Cardiac fibroblast (primary cell): ENCODE results near the gene DPYD.

Experiments
- DNase-seq, 2 donors: peaks; one replicate each; pipeline versions ENCODE4 v3.0.0 to v3.0.0-alpha.2; 2010; ENCODE audit warnings: low read depth in 2 of 2
- H3K4me3 ChIP-seq, 2 donors: replicated peaks in 1 of 2; 1 replicate in 1 of 2; 2 replicates in 1 of 2; pipeline ENCODE4 v1.5.1; 2011; ENCODE audit warnings: low read depth in 2 of 2, low read length in 2 of 2, mild to moderate bottlenecking in 2 of 2, moderate library complexity in 1 of 2
- TF ChIP-seq, protein P1 (sequence below): IDR thresholded peaks from one replicate; pipeline ENCODE4 v1.5.1; 2011; ENCODE audit warnings: low read depth, mild to moderate bottlenecking, low read length, inconsistent platforms

DPYD gene

DNA sequence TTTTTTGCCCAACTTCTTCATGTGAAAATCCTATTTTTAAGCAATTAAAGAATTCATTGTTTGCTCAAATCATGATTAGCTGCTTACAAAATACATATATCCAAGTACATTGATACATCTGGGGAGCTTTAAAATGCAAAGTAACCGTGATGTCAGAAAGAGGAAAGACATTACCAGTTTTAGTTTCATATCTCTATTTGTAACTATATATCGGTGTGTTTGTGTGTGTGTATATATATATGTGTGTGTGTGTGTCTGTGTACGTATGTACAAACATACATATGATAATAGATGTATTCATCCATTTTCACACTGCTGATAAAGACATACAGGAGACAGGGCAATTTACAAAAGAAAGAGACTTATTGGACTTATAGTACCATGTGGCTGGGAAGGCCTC lies 310.1 kb downstream of the DPYD start:
- TF ChIP-seq, protein P1, sequence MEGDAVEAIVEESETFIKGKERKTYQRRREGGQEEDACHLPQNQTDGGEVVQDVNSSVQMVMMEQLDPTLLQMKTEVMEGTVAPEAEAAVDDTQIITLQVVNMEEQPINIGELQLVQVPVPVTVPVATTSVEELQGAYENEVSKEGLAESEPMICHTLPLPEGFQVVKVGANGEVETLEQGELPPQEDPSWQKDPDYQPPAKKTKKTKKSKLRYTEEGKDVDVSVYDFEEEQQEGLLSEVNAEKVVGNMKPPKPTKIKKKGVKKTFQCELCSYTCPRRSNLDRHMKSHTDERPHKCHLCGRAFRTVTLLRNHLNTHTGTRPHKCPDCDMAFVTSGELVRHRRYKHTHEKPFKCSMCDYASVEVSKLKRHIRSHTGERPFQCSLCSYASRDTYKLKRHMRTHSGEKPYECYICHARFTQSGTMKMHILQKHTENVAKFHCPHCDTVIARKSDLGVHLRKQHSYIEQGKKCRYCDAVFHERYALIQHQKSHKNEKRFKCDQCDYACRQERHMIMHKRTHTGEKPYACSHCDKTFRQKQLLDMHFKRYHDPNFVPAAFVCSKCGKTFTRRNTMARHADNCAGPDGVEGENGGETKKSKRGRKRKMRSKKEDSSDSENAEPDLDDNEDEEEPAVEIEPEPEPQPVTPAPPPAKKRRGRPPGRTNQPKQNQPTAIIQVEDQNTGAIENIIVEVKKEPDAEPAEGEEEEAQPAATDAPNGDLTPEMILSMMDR: no peak

DNA sequence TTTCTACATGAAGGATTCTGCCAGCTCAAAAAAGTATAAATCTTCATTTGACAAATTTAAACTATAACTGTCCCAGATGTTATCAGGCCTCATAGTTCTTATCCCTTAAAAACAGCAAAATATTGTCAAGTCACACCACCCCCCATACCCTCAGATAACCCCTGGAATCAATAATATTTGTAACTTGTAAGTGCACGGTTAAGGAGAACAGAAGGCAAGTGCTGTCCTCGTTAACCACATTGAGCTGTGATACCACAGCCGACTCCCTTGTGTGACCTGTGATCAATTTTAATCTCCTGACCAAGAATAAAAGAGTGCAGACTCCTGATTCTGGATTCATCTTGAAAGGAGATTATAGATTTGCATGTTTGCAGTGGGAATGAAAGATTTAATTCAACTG lies 310.7 kb downstream of the DPYD start:
- H3K4me3 ChIP-seq: no peak overlapping the region
- TF ChIP-seq, protein P1: no peak
- no peak for DNase-seq

More for the DNA sequence above, 310.1 kb downstream of the DPYD start:
- H3K4me3 ChIP-seq: no peak overlapping the region
- no peak for DNase-seq

DNA sequence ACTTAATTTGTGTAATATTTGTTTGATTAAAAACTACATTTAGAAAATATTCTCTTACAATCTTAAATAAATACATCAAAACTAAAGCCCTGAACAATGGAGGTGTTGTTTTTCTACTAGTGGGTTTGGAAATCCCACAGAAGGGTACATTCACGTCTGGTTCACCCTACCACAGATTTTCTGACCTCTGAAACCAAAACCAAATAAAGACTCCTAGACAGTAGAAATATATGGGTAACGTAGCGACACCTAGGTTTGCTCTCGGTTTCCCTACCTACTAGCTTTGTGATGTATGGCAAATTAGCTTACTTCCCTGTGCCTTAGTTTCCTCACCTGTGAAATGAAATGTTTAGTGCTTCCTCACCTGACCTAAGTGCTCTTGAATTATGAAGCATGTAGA lies 312.6 kb downstream of the DPYD start:
- TF ChIP-seq, protein P1: no peak
- no peak overlapping the region for H3K4me3 ChIP-seq
- DNase-seq: no peak

DNA sequence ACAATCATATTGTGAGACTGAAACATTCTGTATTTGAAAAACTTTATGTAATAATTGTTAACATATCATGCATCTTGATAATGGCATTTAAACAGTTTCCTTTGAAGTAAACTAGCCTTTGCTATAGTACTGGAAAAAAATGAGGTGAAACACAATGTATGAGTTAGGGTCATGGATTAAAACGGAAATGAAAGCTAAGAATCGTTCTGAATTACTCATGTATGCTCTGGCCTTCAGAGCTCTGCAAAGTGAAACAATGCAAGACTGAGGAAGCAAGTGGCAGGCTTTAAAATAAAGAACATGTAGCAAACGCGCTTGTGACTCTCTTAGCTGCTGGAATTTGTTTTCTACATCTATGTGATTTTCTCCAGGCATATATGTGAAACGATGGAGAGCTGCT lies 317.1 kb downstream of the DPYD start:
- no peak overlapping the region for H3K4me3 ChIP-seq
- TF ChIP-seq, protein P1: no peak
- peak; percentile 31 to 43 for DNase-seq

DNA sequence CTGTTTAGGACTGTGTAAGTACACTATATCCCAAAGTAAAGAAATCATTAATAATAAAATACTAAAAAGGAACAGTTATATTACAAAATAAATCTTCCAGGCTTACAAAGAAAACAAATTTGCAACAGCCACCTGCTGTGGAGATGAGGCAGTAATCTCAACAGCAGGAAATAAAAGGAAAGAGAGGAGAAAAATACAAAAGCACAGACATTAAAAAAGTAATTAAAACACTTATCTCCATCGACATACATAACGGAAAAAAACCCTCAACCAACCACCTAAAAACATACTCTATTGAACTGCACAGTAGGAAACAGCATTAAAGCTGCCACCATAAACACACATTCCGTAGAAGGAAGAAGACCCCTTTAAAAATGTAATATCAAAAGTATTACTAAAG lies 317.6 kb downstream of the DPYD start:
- H3K4me3 ChIP-seq: no peak overlapping the region
- TF ChIP-seq, protein P1: no peak
- no peak for DNase-seq

DNA sequence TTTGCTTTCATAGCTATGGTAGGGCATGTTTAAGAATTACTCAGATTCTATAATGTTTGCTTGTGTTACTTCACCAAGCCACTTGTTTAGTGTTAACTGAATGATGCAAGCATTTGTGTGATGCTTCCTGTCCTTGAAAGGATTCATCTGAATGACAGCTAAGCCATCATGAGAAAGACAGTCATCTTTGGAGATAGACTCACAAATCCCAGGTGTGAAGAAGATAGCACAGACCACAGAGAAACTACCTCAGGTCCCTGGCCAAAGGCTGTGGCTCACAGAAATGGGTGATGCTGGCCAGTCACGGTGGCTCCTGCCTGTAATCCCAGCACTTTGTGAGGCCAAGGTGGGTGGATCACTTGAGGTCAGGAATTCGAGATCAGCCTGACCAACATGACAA lies 321.4 kb downstream of the DPYD start:
- no peak overlapping the region for H3K4me3 ChIP-seq
- peak in 1 of 2 donors; percentile 12 for DNase-seq
- TF ChIP-seq, protein P1: no peak

DNA sequence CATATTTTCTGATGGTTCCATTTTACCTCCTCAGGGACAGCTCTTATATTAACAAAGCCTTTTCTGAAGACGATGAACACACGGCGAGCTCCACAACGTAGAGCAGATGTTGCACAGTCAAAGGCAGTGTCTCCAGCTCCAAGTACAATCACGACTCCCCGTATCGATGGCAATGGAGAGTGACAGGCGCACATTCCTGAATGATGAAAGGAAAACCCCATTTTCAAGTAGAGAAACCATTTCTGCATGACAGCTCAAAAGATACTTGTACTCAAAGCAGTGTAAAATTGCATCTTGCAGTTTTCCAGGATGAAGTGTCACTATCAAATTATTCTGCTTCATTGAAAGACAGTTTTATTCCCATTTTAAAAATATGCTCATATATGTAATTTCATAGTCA lies 327.6 kb downstream of the DPYD start:
- TF ChIP-seq, protein P1: no peak
- DNase-seq: no peak
- H3K4me3 ChIP-seq: no peak overlapping the region
